Measurements from ENCODE around the gene RAB42. TPM values are rescaled to one million over a fixed set of nuclear protein-coding genes. Genes with fewer than 3 reads are reported as not detected.

Gene RAB42, protein sequence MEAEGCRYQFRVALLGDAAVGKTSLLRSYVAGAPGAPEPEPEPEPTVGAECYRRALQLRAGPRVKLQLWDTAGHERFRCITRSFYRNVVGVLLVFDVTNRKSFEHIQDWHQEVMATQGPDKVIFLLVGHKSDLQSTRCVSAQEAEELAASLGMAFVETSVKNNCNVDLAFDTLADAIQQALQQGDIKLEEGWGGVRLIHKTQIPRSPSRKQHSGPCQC
- total RNA-seq (2022; extraction: Qiagen RNA extraction; ENCODE audit: low read depth), result 1.1 to 2.8 TPM (median 2.3 TPM) in 5 replicates

DNA sequence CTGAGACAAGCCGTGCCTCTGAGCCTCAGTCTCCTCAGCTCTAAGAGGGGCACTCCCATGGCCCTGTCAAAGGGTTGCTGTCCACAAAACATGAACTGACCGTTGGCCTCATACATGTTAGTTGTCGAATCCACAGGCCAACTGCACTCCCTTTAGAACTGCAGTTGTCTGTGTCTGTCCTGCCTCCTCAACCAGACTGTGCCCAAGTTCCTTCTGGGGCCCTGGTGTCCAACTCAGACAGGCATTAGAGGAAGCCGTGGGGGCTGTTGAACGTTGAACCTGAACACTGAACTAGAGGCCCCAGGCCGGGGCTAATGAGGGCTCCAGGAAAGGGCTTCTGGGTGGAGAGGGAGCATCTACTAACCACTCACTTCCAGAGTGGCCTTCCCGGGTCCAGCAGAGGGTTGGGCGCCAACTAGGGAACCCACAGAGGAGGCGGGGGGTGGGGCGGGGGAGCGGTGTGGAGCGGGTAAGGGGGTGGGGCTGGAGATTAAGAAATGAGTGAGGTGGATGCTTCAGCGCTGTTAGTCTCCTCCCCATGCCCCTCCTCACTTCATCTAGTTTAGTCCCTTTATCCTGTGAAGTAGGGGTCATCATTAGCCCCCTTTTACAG, at the start of gene RAB42:
Gene RAB42, plus strand, starts transcription at position 558 of the 613 bp plus-strand sequence. CDS start 247 bp downstream, outside the sequence.

DNA sequence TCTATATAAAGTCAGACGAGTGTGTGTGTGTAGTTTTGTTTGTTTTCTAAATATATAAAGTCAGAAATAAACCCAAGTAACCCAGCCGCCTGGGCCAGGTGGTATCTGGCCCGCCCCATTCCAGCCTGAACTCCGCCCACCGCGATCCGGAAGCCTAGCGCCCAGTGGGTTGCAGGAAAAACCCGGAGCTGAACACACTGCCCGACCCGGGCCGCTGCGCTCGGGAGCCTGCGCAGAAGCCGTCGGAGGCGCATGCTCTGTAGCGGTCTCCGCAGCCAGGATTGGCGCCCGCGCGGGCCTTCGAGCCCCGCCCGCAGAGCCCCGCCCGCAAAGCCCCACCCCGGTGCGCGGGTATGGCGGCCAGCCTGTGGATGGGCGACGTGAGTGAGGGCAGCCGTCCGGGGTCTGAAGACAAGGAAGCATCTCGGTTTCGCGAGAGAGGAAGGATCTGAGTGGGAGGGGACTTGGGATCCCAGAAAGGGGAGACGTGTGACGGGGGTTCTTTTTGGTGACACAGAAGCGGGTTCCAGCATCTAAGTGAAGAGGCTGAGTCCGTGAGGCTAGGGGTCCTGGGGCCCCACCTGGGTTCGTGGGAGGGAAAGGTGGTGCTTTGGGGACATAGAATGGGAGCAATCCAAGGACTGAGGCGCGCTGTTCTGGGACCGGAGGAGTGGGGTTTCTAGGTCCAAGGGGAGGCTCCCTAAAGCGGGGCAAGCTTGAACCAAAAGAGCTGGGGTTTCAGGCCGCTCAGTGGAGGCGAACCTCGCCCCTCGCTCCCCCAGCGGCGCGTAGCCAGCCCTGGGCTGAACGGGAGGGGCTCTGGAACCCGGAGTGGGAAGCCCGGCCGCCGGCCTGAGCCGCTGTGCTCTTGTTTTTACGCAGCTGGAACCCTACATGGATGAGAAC, 39.1 kb upstream of the RAB42 start, which contains the start of gene TRNAU1AP:
Gene TRNAU1AP, plus strand, starts transcription at position 328 of the 906 bp plus-strand sequence. Its CDS starts 26 bp downstream, at position 354.

DNA sequence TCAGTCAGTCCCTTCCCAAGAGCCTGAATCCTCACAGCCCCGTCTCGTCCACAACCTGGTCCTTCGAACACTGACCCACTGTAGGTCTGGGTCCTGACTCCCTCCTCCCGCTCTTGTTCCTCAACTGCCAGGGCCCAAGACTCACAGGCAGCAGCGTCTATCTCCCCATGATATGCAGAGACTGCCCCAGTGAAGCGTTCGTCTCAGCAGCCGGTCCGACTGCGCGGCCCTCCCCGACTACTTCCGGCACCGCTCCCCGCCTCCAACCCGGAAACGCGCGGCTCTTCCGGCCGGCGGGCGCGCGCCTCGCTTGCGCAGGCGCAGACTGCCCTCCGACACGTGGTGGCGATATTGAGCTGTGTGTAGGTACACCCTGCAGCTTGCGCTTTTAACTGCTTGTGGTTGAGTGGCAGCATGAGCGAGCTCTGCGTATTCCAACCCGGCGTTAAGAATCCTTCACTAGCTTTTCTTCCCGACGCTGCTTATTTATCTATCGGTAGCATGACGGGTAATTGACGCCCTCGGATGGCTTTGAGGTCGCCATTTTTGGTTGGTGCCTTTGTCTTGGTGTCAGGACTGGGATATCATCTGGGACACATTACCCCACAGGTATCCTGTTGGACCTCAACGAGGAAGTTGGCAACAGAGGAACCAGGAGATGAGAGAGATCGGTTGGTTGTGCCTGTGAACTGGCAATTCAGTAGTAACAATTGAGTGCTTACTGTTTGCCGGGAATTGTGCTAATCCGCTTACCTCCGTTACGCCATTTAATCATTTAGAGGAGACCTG, 51.0 kb downstream of the RAB42 start, which contains the start of gene TAF12:
Gene TAF12, minus strand, starts transcription at position 221 of the 789 bp plus-strand sequence. CDS start 20,986 bp downstream, outside the sequence.

Other genes starting within 250 kb of the RAB42 start
- gene PHACTR4, start 222.5 kb upstream of the RAB42 start, total RNA-seq (2022; extraction: Qiagen RNA extraction; ENCODE audit: low read depth), result 18.6 to 23.1 TPM (median 21.5 TPM) in 5 replicates
- gene RCC1, start 86.2 kb upstream of the RAB42 start, total RNA-seq (2022; extraction: Qiagen RNA extraction; ENCODE audit: low read depth), result 82.3 to 86.1 TPM (median 82.8 TPM) in 5 replicates
- gene TRNAU1AP, start 39.2 kb upstream of the RAB42 start, total RNA-seq (2022; extraction: Qiagen RNA extraction; ENCODE audit: low read depth), result 16.6 to 25.8 TPM (median 23.6 TPM) in 5 replicates
- gene TAF12, start 50.8 kb downstream of the RAB42 start, total RNA-seq (2022; extraction: Qiagen RNA extraction; ENCODE audit: low read depth), result 14.6 to 15.4 TPM (median 14.8 TPM) in 5 replicates
- gene RNU11, start 56.3 kb downstream of the RAB42 start, total RNA-seq (2022; extraction: Qiagen RNA extraction; ENCODE audit: low read depth), result not detected in 5 replicates
- 6.4 to 7.1 TPM (median 6.6 TPM) in 5 replicates for gene GMEB1, start 76.5 kb downstream of the RAB42 start, total RNA-seq (2022; extraction: Qiagen RNA extraction; ENCODE audit: low read depth)
- gene YTHDF2, start 144.7 kb downstream of the RAB42 start, total RNA-seq (2022; extraction: Qiagen RNA extraction; ENCODE audit: low read depth), result 51.2 to 59.1 TPM (median 53.4 TPM) in 5 replicates
- 0.02 to 0.06 TPM (median 0.04 TPM) in 4 of 5 replicates, not detected in the other for gene OPRD1, start 219.9 kb downstream of the RAB42 start, total RNA-seq (2022; extraction: Qiagen RNA extraction; ENCODE audit: low read depth)

All from A549 treated with CpdA at 1 μM for 4 hours (cell line).